A549 (cell line): ENCODE results near the gene MLXIP.

Experiments
- CTCF ChIP-seq: fragments of >200 bp; sonication (Bioruptor Twin); formaldehyde crosslinking; IDR thresholded peaks from 3 replicates; pipeline ENCODE4 v1.5.1; 2016
- ELK1 ChIP-seq: fragments of 150-350 bp; IDR thresholded peaks from 2 replicates; pipeline ENCODE4 v1.6.1; 2014; ENCODE audit warnings: low read depth, mild to moderate bottlenecking, low read length
- EP300 ChIP-seq, 2 experiments: fragments of >200 bp; sonication (Bioruptor Twin); formaldehyde crosslinking; IDR thresholded peaks; 2 replicates in 1 of 2; 3 replicates in 1 of 2; pipeline ENCODE4 v1.6.1; 2016 to 2017
- HMGXB4 ChIP-seq: fragments of 250-450 bp; sonication (Bioruptor Pico); IDR thresholded peaks from 2 replicates; pipeline ENCODE4 v1.5.0; 2021; ENCODE audit warnings: mild to moderate bottlenecking, moderate library complexity, borderline replicate concordance
- MYC ChIP-seq: IDR thresholded peaks from 2 replicates; pipeline ENCODE4 v1.6.1; 2012; ENCODE audit warnings: mild to moderate bottlenecking, inconsistent platforms, low read length, improper control_type of control experiment, borderline replicate concordance
- PHF8 ChIP-seq: fragments of 200-600 bp; sonication (generic); IDR thresholded peaks from 2 replicates; pipeline ENCODE4 v1.6.1; 2016; ENCODE audit warnings: low read depth, mild to moderate bottlenecking, antibody characterized with exemption, moderate library complexity, borderline replicate concordance
- POLR2A ChIP-seq: IDR thresholded peaks from 2 replicates; pipeline ENCODE4 v1.6.1; 2012; ENCODE audit warnings: mild to moderate bottlenecking, low read length
- RAD21 ChIP-seq, 2 experiments: fragments of >200 bp in 1 of 2; sonication (Bioruptor Twin) in 1 of 2; formaldehyde crosslinking in 1 of 2; IDR thresholded peaks in 1 of 2; conservative IDR thresholded peaks in 1 of 2; 2 replicates in 1 of 2; 3 replicates in 1 of 2; pipeline ENCODE4 v1.6.1; 2012 to 2018; ENCODE audit warnings: inconsistent platforms in 1 of 2
- RCOR1 ChIP-seq: fragments of 150-350 bp; IDR thresholded peaks from 2 replicates; pipeline ENCODE4 v1.6.1; 2014; ENCODE audit warnings: antibody characterized with exemption, low read length, low read depth
- REST ChIP-seq: fragments of 200-600 bp; sonication (generic); IDR thresholded peaks from 2 replicates; pipeline ENCODE4 v1.6.1; 2016; ENCODE audit warnings: antibody characterized with exemption, mild to moderate bottlenecking, moderate library complexity
- RFX5 ChIP-seq: fragments of 450-650 bp; IDR thresholded peaks from 2 replicates; pipeline ENCODE4 v1.7.1; 2014; ENCODE audit warnings: antibody characterized with exemption, mild to moderate bottlenecking, moderate library complexity
- RNF2 ChIP-seq: fragments of 200-600 bp; sonication (generic); IDR thresholded peaks from 2 replicates; pipeline ENCODE4 v1.6.1; 2016; ENCODE audit warnings: low read depth, mild to moderate bottlenecking, antibody characterized with exemption, moderate library complexity, borderline replicate concordance
- ZNF302 ChIP-seq: fragments of 250-450 bp; sonication (Bioruptor Pico); IDR thresholded peaks from 2 replicates; pipeline ENCODE4 v1.9.0; 2021; ENCODE audit warnings: inconsistent platforms, mild to moderate bottlenecking, moderate library complexity

GRCh38 chr12:122123761-122124145, 45.2 kb downstream of the MLXIP start:
- TF ChIP-seq POLR2A (no peak), CTCF (no peak), ELK1 (no peak), MYC (no peak), RAD21 (conservative IDR thresholded peaks at IDR 0.05 in 1 of 2, IDR thresholded peaks at IDR 0.05 in 1 of 2) (no peak), HMGXB4 (CRISPR knock-in tag) (no peak), RCOR1 (no peak), RNF2 (no peak), ZNF302 (no peak), EP300 (IDR thresholded peaks at IDR 0.05) (no peak), RFX5 (no peak), PHF8 (no peak), REST (no peak)
